ENCODE results near the gene SH3BP2.

DNA sequence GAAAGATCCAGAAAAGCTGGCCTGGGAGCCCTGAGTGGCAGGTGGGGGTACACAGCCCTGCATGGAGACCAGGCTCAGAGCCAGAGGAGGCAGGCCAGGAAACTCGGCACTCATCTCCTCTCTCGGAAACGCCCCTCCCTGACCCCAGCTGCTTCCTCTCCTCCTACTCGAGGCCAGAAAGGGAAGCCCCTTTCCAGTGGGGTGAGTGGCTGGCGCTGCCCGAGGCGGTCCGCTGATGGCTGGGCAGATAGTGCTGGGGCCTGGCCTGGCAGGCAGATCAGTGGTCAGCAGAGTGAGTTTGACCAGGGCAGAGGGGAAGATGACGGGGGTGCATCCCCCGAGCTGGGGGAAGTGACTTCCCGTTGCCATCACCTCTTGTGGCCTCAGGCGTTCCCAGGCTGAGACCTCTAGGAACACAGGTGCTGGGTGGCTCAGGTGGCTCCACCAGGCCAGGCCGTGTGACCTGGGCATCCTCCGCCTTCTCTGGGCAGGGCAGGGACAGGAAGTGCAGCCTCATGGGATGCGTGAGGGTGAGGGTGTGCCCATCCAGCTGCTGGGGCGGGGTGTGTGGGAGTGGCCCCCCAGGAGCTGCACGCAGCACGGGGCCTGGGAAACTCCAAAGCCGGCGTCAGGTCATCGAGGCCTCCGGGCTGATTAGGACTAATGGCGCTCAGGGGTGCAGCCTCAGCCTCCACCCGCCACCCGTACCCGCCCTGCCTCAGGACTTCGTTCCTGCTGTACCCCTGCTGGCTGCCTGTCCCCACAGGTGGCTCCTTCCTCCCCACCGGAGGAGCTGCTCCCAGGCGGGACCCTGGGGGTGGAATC is 5.7 kb downstream of the SH3BP2 start:
- TF ChIP-seq PPARA (CRISPR knock-in tag; IDR thresholded peaks at IDR 0.05; ENCODE audit: borderline replicate concordance) (no peak), PATZ1 (CRISPR knock-in tag; IDR thresholded peaks at IDR 0.05; ENCODE audit: borderline replicate concordance) (no peak)

Data from SK-N-SH treated with all-trans-retinoic acid at 6 μM for 48 hours (cell line).